Hippocampal formation (tissue), 2 donors: ENCODE data around the gene NDUFAF5.

ENCODE experiments used
- DNase-seq, 2 donors: peaks; one replicate each; lab custom pipeline; 2025; lab: John Stamatoyannopoulos, UW

The NDUFAF5 gene

GRCh38 chr20:13821876-13822275, 37.0 kb downstream of the NDUFAF5 start:
- no peak for DNase-seq

GRCh38 chr20:13822459-13822858, 37.6 kb downstream of the NDUFAF5 start:
- no peak for DNase-seq

GRCh38 chr20:13824459-13824858, 39.6 kb downstream of the NDUFAF5 start:
- no peak for DNase-seq

- no peak for DNase-seq
Measured at GRCh38 chr20:13825465-13825864, 40.6 kb downstream of the NDUFAF5 start.

- DNase-seq: no peak
Measured at GRCh38 chr20:13831476-13831875, 46.6 kb downstream of the NDUFAF5 start.

GRCh38 chr20:13838664-13839063, 53.8 kb downstream of the NDUFAF5 start:
- DNase-seq: no peak

GRCh38 chr20:13839421-13840092, 54.7 kb downstream of the NDUFAF5 start:
- no peak for DNase-seq

GRCh38 chr20:13840093-13840465, 55.3 kb downstream of the NDUFAF5 start:
- no peak for DNase-seq

GRCh38 chr20:13841206-13841605, 56.4 kb downstream of the NDUFAF5 start:
- no peak for DNase-seq

- no peak for DNase-seq
Measured at GRCh38 chr20:13844296-13844695, 59.5 kb downstream of the NDUFAF5 start.

- DNase-seq: no peak
Measured at GRCh38 chr20:13851279-13851678, 66.5 kb downstream of the NDUFAF5 start.

GRCh38 chr20:13852306-13852705, 67.5 kb downstream of the NDUFAF5 start:
- no peak for DNase-seq

- no peak for DNase-seq
Measured at GRCh38 chr20:13855613-13856012, 70.8 kb downstream of the NDUFAF5 start.

- DNase-seq: peak; percentile 15 to 63
Measured at GRCh38 chr20:13856354-13856753, 71.5 kb downstream of the NDUFAF5 start.

GRCh38 chr20:13857304-13857703, 72.5 kb downstream of the NDUFAF5 start:
- DNase-seq: no peak

- no peak for DNase-seq
Measured at GRCh38 chr20:13857961-13858360, 73.1 kb downstream of the NDUFAF5 start.

- no peak for DNase-seq
Measured at GRCh38 chr20:13858439-13858838, 73.6 kb downstream of the NDUFAF5 start.

GRCh38 chr20:13858871-13859270, 74.0 kb downstream of the NDUFAF5 start:
- DNase-seq: no peak

GRCh38 chr20:13862245-13862644, 77.4 kb downstream of the NDUFAF5 start:
- no peak for DNase-seq

- DNase-seq: no peak
Measured at GRCh38 chr20:13863244-13863643, 78.4 kb downstream of the NDUFAF5 start.

- DNase-seq: no peak
Measured at GRCh38 chr20:13865156-13865555, 80.3 kb downstream of the NDUFAF5 start.

- no peak for DNase-seq
Measured at GRCh38 chr20:13865791-13866351, 81.0 kb downstream of the NDUFAF5 start.

- DNase-seq: no peak
Measured at GRCh38 chr20:13868331-13868730, 83.5 kb downstream of the NDUFAF5 start.

- no peak for DNase-seq
Measured at GRCh38 chr20:13870170-13870748, 85.4 kb downstream of the NDUFAF5 start.
